HEK293T (cell line): ENCODE measurements around the gene ESR1.

ENCODE experiments used
- CTCF ChIA-PET: fragments of 350-600 bp; formaldehyde crosslinking; extraction: SDS; loops from one replicate; lab custom pipeline; 2021; ENCODE audit warnings: antibody characterized with exemption, inconsistent platforms; lab: Yijun Ruan, JAX
- POLR2A ChIA-PET: fragments of 350-600 bp; formaldehyde crosslinking; extraction: SDS; loops from one replicate; lab custom pipeline; 2020; ENCODE audit warnings: antibody characterized with exemption, inconsistent platforms; lab: Yijun Ruan, JAX
- DNase-seq: peaks from one replicate; pipeline ENCODE4 v3.0.0; 2012; ENCODE audit warnings: mixed read lengths; ENCODE audit errors: extremely low spot score
- ARNT ChIP-seq: fragments of 450-650 bp; IDR thresholded peaks from 2 replicates; pipeline ENCODE4 v1.6.1; 2017; ENCODE audit warnings: mild to moderate bottlenecking
- BHLHE40 ChIP-seq: fragments of 450-650 bp; IDR thresholded peaks from 2 replicates; pipeline ENCODE4 v1.6.1; 2016; ENCODE audit warnings: mild to moderate bottlenecking, moderate library complexity, borderline replicate concordance
- CTBP1 ChIP-seq: fragments of 450-650 bp; IDR thresholded peaks from 2 replicates; pipeline ENCODE4 v1.6.1; 2016; ENCODE audit warnings: borderline replicate concordance
- ELF4 ChIP-seq: fragments of 450-650 bp; IDR thresholded peaks from 2 replicates; pipeline ENCODE4 v1.6.1; 2017; ENCODE audit warnings: antibody characterized with exemption
- FOXA1 ChIP-seq: fragments of 450-650 bp; IDR thresholded peaks from 2 replicates; pipeline ENCODE4 v1.6.1; 2016; ENCODE audit warnings: mild to moderate bottlenecking
- FOXK2 ChIP-seq: fragments of 450-650 bp; IDR thresholded peaks from 2 replicates; pipeline ENCODE4 v1.6.1; 2016; ENCODE audit warnings: mild to moderate bottlenecking
- FOXM1 ChIP-seq: fragments of 450-650 bp; IDR thresholded peaks from 2 replicates; pipeline ENCODE4 v1.6.1; 2017; ENCODE audit warnings: mild to moderate bottlenecking, borderline replicate concordance
- HDGF ChIP-seq: fragments of 450-650 bp; IDR thresholded peaks from 2 replicates; pipeline ENCODE4 v1.6.1; 2017; ENCODE audit warnings: antibody characterized with exemption, borderline replicate concordance
- L3MBTL2 ChIP-seq: fragments of 450-650 bp; conservative IDR thresholded peaks from 2 replicates; pipeline ENCODE4 v1.6.1; 2016; ENCODE audit warnings: mild to moderate bottlenecking
- LEF1 ChIP-seq: fragments of 450-650 bp; IDR thresholded peaks from 2 replicates; pipeline ENCODE4 v1.6.1; 2017; ENCODE audit warnings: mild to moderate bottlenecking, borderline replicate concordance
- NFRKB ChIP-seq: fragments of 450-650 bp; IDR thresholded peaks from 2 replicates; pipeline ENCODE4 v1.6.1; 2016; ENCODE audit warnings: mild to moderate bottlenecking, moderate library complexity
- PKNOX1 ChIP-seq: fragments of 450-650 bp; IDR thresholded peaks from 2 replicates; pipeline ENCODE4 v1.6.1; 2016
- SP1 ChIP-seq: fragments of 450-650 bp; IDR thresholded peaks from 2 replicates; pipeline ENCODE4 v1.6.1; 2017
- SUZ12 ChIP-seq: fragments of 450-650 bp; IDR thresholded peaks from 2 replicates; pipeline ENCODE4 v1.6.1; 2016; ENCODE audit warnings: mild to moderate bottlenecking
- TARDBP ChIP-seq: fragments of 450-650 bp; IDR thresholded peaks from 2 replicates; pipeline ENCODE4 v1.6.1; 2016
- ZNF384 ChIP-seq: fragments of 450-650 bp; IDR thresholded peaks from 2 replicates; pipeline ENCODE4 v1.6.1; 2016

Gene ESR1

GRCh38 chr6:151807513-151808370, at the start of gene ESR1:
Gene ESR1, plus strand, starts transcription at chr6:151807682. Its CDS starts 231 bp downstream, at chr6:151807913.
- POLR2A ChIA-PET: no interaction called here
- peak; percentile 16 for DNase-seq
- no peak for TF ChIP-seq L3MBTL2
- no peak for TF ChIP-seq NFRKB
- TF ChIP-seq ELF4: no peak
- no peak for TF ChIP-seq CTBP1
- TF ChIP-seq FOXK2: no peak
- no peak for TF ChIP-seq LEF1
- TF ChIP-seq BHLHE40: no peak
- no peak for TF ChIP-seq FOXA1
- TF ChIP-seq HDGF: no peak
- no peak for TF ChIP-seq ARNT
- TF ChIP-seq TARDBP: no peak
- TF ChIP-seq ZNF384: no peak
- no peak for TF ChIP-seq SP1
- no peak for TF ChIP-seq PKNOX1
- TF ChIP-seq SUZ12: no peak; the same call in 1 of the 2 replicates
- no peak for TF ChIP-seq FOXM1
- CTCF ChIA-PET: no interaction called here

- ChIA-PET POLR2A (no interaction called here), CTCF (no interaction called here)
- TF ChIP-seq SUZ12: no peak
- DNase-seq: no peak
Measured at GRCh38 chr6:151760486-151760885, 47.0 kb upstream of the ESR1 start.

GRCh38 chr6:151761851-151762250, 45.6 kb upstream of the ESR1 start:
- TF ChIP-seq FOXA1: no peak
- no peak for TF ChIP-seq TARDBP
- no peak for TF ChIP-seq PKNOX1
- TF ChIP-seq SP1: no peak
- no peak for TF ChIP-seq ARNT
- no peak for TF ChIP-seq FOXK2
- TF ChIP-seq HDGF: no peak
- TF ChIP-seq ELF4: no peak
- TF ChIP-seq L3MBTL2: no peak
- TF ChIP-seq FOXM1: no peak
- no peak for TF ChIP-seq LEF1
- TF ChIP-seq SUZ12: no peak
- no peak for TF ChIP-seq NFRKB
- no peak for TF ChIP-seq CTBP1
- DNase-seq: no peak
- POLR2A ChIA-PET: no interaction called here
- CTCF ChIA-PET: interaction anchor here (0.6 to 1.3 kb wide), 3 partner anchors 300 to 506 kb away, joined by 3 read pairs; no protein-coding TSS in a partner anchor

DNA sequence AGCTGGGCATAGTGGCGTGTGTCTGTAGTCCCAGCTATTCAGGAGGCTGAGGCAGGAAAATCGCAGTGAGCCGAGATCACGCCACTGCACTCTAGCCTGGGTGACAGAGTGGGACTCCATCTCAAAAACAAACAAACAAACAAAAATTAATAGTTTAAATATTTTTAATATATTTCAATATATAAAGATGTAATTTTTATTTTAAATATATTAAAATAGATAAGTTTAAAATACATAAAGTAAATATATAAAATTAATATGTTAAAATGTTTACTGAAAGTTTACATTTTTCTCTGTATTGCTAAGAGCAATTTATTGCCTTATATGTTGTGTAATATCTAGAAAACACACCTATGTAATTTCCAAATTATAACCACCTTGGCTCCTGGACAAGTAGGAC, 44.7 kb upstream of the ESR1 start:
- ChIA-PET CTCF (interaction anchor here (1.3 kb wide), 1 partner anchor 362 kb away, joined by 3 read pairs; no protein-coding TSS in a partner anchor), POLR2A (no interaction called here)
- no peak for DNase-seq
- TF ChIP-seq CTBP1 (no peak), FOXA1 (no peak), ELF4 (no peak), SP1 (no peak), ARNT (no peak), ZNF384 (no peak)

GRCh38 chr6:151763303-151763702, 44.2 kb upstream of the ESR1 start:
- ChIA-PET POLR2A (no interaction called here), CTCF (no interaction called here)
- no peak for TF ChIP-seq ELF4
- TF ChIP-seq SUZ12: no peak
- TF ChIP-seq LEF1: no peak
- no peak for TF ChIP-seq HDGF
- no peak for TF ChIP-seq ZNF384
- TF ChIP-seq BHLHE40: no peak
- DNase-seq: no peak

DNA sequence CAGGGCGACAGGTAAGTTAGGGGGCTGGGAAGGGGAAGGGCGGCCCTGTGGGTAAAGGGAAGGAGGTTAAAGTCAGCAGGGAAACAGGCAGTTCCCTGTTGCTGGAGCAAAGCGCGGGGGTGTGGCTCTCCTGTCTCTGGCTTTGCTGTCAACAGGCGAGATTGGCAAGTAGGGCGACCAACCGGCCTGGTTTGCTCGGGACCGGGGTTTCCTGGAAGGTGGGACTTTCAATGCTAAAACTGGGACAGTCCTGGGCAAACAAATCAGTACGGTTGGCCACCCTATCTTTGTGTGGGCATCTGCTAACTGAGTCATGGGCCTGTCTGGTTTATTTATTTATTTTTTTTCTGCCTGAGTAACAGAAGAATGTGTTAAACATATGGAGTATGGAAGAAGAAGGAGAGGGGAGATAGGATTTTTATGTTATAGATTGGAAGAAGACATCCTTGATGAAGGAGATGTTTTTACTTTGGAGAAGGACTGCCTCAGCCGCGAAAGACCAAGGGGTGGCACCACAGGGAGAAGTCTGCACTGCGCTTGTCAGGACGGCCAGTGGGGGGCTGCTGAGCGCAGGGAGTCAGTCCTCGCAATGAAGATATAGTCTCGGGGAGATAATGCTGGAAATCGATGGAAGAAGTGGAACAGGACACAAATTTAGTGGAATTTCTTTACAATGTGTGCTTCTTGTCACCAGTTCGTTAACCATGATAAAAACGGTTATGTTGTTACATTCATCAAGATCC, 43.4 kb upstream of the ESR1 start:
- TF ChIP-seq PKNOX1 (peak; percentile 94), SUZ12 (no peak)
- CTCF ChIA-PET: interaction anchor here (0.7 to 1.4 kb wide), 2 partner anchors 34 to 88 kb away, joined by 3 to 5 read pairs; no protein-coding TSS in a partner anchor
- POLR2A ChIA-PET: no interaction called here
- peak; percentile 78 for DNase-seq
